ENCODE data around the gene LGALS7. TPM values are rescaled to one million over a fixed set of nuclear protein-coding genes. Genes with fewer than 3 reads are reported as not detected.
A peak's percentile ranks its signal among the peaks of the same experiment; 100 is the strongest.
"Not testable (repeated sequence)": the region's sequence is repeated elsewhere in the genome, so short reads cannot be mapped to it uniquely, and the experiment has no call there.

Gene LGALS7
- not detected in 2 replicates for total RNA-seq (2022)
- not detected for Bru-seq, nascent RNA
- BruChase-seq, experiment 1, labeled RNA remaining after a 2-hour chase: not detected
- BruChase-seq, experiment 2, labeled RNA remaining after a 6-hour chase: not detected
- long read RNA-seq: 0 reads

DNA sequence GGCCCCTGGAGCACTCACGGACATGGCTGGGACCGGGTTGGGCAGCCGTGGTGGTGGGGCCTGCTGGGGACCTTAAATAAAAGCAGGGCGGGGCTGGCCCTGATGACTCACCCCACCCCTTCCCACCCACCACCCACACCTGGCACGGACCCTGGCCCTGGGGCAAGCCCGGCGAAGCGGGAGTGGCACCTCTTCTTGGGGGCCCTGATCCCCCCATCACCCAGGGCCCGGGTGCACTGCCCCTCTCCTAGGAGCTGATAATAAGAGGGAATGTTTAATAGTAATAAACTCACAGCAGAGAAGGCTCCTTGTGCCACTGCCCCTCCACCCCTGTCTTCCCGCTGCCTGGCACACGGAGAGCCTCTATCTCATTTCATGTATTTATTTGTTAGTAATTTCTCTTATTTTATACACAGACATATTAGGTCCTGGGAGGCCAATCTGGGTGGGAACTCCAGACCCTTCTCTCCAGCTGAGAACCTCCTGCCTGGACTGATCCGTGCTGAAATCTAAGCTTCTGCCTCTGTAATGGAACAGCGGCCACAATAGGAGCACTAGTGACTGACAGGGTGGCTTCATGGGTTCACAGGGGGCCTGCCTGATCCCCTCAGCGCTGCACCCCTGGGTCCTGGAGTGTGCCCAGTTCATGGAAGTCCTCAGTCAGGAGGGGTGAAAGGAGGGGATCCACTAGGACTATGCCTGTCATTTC lies at the start of gene LGALS7:
Gene LGALS7, minus strand, starts transcription at position 49 of the 709 bp plus-strand sequence. Its CDS starts 25 bp downstream, at position 24.
- no peaks in the 10 kb centered on the region for H3K36me3 ChIP-seq (ENCODE audit: control insufficient read depth, insufficient read depth, low read length)
- no peak for DNase-seq
- intact Hi-C loops (cut with micrococcal nuclease; ENCODE audit: unreplicated experiment): no loop called here
- no peaks in the 10 kb centered on the region for H3K9me3 ChIP-seq
- Mint-ChIP-seq H3K4me3 (ENCODE audit: unreplicated experiment) (no peak within 1 kb of the TSS), H3K4me1 (ENCODE audit: low read depth, unreplicated experiment) (no peaks in the 10 kb centered on the region), H3K36me3 (ENCODE audit: insufficient read depth, unreplicated experiment) (no peaks in the 10 kb centered on the region), H3K9me3 (ENCODE audit: unreplicated experiment) (no peaks in the 10 kb centered on the region), H3K27me3 (ENCODE audit: insufficient read depth, unreplicated experiment) (no peaks in the 10 kb centered on the region), H3K27ac (ENCODE audit: unreplicated experiment) (no peak within 1 kb of the TSS)
- no peaks in the 10 kb centered on the region for H3K27me3 ChIP-seq (replicated peaks; ENCODE audit: control insufficient read depth, insufficient read depth, low read length)
- TF ChIP-seq, protein P1, sequence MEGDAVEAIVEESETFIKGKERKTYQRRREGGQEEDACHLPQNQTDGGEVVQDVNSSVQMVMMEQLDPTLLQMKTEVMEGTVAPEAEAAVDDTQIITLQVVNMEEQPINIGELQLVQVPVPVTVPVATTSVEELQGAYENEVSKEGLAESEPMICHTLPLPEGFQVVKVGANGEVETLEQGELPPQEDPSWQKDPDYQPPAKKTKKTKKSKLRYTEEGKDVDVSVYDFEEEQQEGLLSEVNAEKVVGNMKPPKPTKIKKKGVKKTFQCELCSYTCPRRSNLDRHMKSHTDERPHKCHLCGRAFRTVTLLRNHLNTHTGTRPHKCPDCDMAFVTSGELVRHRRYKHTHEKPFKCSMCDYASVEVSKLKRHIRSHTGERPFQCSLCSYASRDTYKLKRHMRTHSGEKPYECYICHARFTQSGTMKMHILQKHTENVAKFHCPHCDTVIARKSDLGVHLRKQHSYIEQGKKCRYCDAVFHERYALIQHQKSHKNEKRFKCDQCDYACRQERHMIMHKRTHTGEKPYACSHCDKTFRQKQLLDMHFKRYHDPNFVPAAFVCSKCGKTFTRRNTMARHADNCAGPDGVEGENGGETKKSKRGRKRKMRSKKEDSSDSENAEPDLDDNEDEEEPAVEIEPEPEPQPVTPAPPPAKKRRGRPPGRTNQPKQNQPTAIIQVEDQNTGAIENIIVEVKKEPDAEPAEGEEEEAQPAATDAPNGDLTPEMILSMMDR (IDR thresholded peaks at IDR 0.05; ENCODE audit: insufficient read depth in 1 of 2, low read depth in 1 of 2, low read length in 1 of 2, severe bottlenecking in 1 of 2, unreplicated experiment in 1 of 2): no peak
- ChIA-PET POLR2A (no interaction called here), CTCF (no interaction called here)
- BruUV-seq (replicated peaks): no TSS peak
- no peak within 1 kb of the TSS for H3K4me3 ChIP-seq (ENCODE audit: low read depth, low read length)
- H3K4me1 ChIP-seq: no peaks in the 10 kb centered on the region

DNA sequence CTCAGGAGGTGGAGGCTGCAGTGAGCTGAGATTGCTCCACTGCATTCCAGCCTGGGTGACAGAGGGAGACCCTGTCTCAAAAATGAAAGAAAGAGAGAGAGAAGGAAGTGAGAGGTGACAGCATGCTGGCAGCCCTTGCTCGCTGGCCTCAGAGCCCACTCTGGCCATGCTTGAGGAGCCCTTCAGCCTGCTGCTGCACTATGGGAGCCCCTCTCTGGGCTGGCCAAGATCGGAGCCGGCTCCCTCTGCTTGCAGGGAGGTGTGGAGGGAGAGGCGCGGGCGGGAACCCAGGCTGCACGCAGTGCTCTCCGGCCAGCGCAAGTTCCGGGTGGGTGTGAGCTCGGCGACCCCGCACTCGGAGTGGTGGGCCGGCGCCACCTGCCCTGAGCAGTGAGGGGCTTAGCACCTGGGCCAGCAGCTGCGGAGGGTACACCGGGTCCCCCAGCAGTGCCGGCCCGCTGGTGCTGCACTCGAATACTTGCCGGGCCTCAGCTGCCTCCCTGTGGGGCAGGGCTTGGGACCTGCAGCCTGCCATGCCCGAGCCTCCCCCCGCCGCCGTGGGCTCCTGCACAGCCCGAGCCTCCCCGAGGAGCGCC lies 48.0 kb upstream of the LGALS7 start:
- H3K9me3 Mint-ChIP-seq (ENCODE audit: unreplicated experiment); H3K4me3 Mint-ChIP-seq (ENCODE audit: unreplicated experiment); DNase-seq; H3K36me3 ChIP-seq (ENCODE audit: control insufficient read depth, insufficient read depth, low read length); H3K4me3 ChIP-seq (ENCODE audit: low read depth, low read length); BruUV-seq (replicated peaks); intact Hi-C loops (cut with micrococcal nuclease; ENCODE audit: unreplicated experiment); H3K27me3 ChIP-seq (replicated peaks; ENCODE audit: control insufficient read depth, insufficient read depth, low read length); H3K27me3 Mint-ChIP-seq (ENCODE audit: insufficient read depth, unreplicated experiment); CTCF ChIA-PET; H3K9me3 ChIP-seq: not testable (repeated sequence)
- Mint-ChIP-seq H3K27ac (ENCODE audit: unreplicated experiment) (peak overlapping the region; percentile 70), H3K36me3 (ENCODE audit: insufficient read depth, unreplicated experiment) (peaks cover 59% of the 10 kb centered on the region), H3K4me1 (ENCODE audit: low read depth, unreplicated experiment) (peaks cover 21% of the 10 kb centered on the region)
- POLR2A ChIA-PET: interaction anchor here (0.5 to 1.7 kb wide), 2 partner anchors 10 to 28 kb away, joined by 4 to 5 read pairs; partner anchors contain the start of gene ECH1
- H3K4me1 ChIP-seq: peaks cover 47% of the 10 kb centered on the region

DNA sequence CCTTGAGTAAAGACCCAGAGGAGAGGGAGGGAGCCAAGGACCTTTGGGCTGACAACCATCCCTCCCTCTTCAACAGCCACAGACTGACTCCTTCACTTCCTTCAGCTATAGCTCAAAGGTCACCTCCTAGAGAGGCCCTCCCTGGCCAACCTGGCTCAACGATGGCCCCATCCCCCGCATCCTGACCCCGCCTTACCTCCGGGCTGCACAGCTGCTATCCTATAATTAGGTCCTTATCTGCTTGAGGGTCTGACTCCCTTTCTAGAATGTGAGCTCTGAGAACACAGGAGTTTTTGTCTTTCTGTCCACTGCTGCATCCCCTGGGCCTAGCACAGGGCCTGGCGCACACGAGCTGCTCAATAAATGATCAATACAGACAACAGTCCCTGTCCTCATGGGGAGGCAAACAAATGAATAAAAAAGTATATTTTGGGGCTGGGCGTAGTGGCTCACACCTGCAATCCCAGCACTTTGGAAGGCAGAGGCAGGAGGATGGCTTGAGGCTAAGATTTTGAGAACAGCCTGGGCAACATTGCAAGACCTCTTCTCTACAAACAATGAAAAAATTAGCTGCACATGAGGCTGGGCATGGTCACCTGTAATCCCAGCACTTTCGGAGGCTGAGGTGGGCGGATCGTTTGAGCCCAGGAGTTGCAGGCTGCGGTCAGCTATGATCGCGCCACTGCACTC lies 46.1 kb upstream of the LGALS7 start:
- H3K27me3 Mint-ChIP-seq (ENCODE audit: insufficient read depth, unreplicated experiment): no peaks in the 10 kb centered on the region
- intact Hi-C loops (cut with micrococcal nuclease; ENCODE audit: unreplicated experiment): no loop called here
- BruUV-seq (replicated peaks): no TSS peak
- DNase-seq: peak; percentile 91 to 97
- ChIA-PET POLR2A (interaction anchor here (0.6 to 1.5 kb wide), 10 partner anchors 12 to 111 kb away, joined by 3 to 18 read pairs (median 6); partner anchors contain the start of genes ECH1, HNRNPL, MRPS12 and NFKBIB), CTCF (interaction anchor here (0.7 to 1.1 kb wide), 2 partner anchors 12 to 18 kb away, joined by 4 to 5 read pairs; partner anchors contain the start of gene ECH1)
- peaks cover 5% of the 10 kb centered on the region; the same call in 1 of the 2 replicates for H3K36me3 ChIP-seq (ENCODE audit: control insufficient read depth, insufficient read depth, low read length)
- H3K4me1 Mint-ChIP-seq (ENCODE audit: low read depth, unreplicated experiment): peaks cover 28% of the 10 kb centered on the region
- H3K27ac Mint-ChIP-seq (ENCODE audit: unreplicated experiment): peak overlapping the region; percentile 79
- H3K4me3 ChIP-seq (ENCODE audit: low read depth, low read length): no peak overlapping the region
- peaks cover 7% of the 10 kb centered on the region for H3K9me3 ChIP-seq
- H3K9me3 Mint-ChIP-seq (ENCODE audit: unreplicated experiment): no peaks in the 10 kb centered on the region
- no peaks in the 10 kb centered on the region for H3K27me3 ChIP-seq (replicated peaks; ENCODE audit: control insufficient read depth, insufficient read depth, low read length)
- peaks cover 51% of the 10 kb centered on the region for H3K4me1 ChIP-seq
- peaks cover 66% of the 10 kb centered on the region for H3K36me3 Mint-ChIP-seq (ENCODE audit: insufficient read depth, unreplicated experiment)
- peak overlapping the region; percentile 43 for H3K4me3 Mint-ChIP-seq (ENCODE audit: unreplicated experiment)
- TF ChIP-seq, protein P1 (IDR thresholded peaks at IDR 0.05; ENCODE audit: insufficient read depth in 1 of 2, low read depth in 1 of 2, low read length in 1 of 2, severe bottlenecking in 1 of 2, unreplicated experiment in 1 of 2): no peak
